Fibroblast of skin of left biceps (primary cell): ENCODE results near the gene ACVR2B.

Source experiments
- DNase-seq, 2 experiments: peaks; one replicate each; pipeline ENCODE4 v3.0.0-alpha.2; 2013; ENCODE audit warnings: low read depth in 2 of 2

Gene ACVR2B

GRCh38 chr3:38458796-38459498, 5.3 kb downstream of the ACVR2B start:
- DNase-seq = no peak

DNA sequence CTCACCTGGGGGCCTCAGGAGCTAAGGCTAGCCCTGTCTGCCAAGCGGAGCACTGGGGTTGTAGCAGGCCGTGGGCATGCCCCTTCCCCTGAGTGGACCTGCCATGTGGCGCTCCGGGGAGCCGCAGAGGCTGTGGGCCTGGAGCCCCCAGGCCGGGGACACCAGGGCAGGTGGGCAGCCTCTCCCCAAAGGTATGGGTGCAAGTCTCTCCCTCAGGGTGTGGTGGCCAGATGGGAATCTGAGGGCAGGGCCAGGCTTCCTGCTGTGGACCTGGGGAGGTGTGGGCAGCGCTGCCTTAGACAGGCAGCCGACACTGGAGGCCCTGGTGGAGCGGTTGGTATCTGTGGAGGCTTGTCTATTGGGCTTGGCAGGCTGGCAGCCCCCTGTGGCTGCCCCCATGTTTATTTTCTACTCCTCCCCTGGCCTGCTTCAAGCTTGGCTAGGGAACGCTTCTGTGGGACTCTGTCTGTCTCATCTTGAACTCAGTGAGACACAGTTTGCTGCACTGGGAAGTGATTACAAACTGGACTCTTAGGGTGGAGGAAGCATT, 5.9 kb downstream of the ACVR2B start:
- no peak for DNase-seq

DNA sequence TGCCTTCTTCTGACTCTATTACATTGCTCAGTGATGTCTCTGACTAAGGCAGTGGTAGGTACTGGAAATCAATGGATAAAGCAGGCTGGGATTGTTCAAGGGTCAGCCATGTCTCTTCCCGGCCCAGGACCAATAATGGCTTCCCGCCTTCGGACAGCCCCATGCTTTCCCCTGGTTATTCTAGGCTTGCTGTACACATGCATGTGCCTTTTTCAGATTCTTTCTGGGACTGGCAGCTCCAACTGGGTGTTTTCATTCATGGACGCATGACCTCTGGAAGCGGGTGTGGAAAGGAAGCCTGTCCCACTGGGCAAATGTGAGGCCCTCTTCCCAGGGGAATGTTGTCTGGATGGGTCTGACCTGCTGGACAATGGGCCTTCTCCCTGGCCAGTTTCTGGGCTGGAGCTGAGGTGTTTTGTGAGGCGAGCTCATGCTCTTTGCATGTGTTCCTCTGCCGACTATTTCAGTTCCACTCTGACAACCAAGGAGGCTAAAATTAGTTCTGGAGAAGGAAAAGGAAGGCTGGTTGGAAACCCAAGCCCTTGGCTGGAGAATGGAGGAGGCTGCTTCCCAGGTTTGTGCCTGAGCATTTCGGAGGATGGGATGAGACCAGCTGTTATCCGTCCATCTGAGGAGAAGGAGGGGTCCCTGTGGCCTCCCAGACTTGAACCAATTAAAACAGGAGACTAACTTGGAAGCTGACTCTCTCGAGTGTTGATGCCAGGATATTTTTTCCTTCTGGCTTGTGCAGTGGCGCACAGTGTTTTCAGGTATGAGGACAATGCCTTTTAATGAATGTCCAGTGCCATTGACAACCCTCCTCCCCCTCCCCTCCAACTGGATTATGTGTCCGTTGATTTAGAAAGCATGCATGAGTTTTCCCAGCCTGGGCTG, 6.9 kb downstream of the ACVR2B start:
- no peak for DNase-seq

DNA sequence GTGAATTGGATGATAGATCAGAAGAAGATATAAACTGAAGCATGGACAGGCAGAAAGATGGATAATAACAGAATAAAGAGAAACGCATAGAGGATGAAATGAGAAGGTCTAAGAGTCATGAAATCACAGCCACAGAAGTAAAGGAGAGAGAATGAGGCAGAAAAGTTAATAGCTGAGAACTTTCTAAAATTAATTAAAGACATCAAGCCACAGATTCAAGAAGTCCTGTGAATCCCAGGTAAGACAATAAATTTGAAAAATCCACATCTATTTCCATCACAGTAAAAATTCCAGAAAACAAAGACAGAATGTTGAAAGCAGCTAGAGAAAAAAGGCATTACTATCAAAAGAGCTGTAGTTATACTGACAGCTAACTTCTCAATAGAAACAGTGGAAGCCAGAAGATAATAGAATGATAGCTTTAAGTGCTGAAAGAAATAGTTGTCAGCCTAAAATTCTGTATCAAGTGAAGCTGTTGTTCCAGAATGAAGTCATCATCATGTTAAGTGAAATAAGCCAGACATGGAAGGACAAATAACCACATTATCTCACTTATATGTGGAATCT, 12.0 kb downstream of the ACVR2B start:
- no peak for DNase-seq

DNA sequence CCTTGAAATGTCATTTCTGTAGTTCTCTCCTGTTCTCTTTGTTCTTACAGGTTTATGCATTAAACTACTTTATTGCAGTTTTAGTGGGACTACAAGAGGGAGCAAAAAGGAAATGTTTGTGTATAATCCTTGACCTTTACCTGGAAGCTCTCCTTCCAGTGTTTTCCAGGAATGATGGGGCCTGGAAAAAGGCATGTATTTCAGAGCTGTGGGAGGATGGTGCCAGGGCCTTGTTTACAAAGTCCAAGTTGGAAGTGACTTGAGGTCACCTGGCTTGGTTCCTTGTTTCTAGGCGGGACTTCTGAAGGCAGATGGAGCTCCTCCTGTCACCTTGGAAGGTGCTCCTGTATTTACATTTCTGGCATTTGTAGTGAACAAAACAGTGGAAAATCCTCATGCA, 15.1 kb downstream of the ACVR2B start:
- DNase-seq = no peak

DNA sequence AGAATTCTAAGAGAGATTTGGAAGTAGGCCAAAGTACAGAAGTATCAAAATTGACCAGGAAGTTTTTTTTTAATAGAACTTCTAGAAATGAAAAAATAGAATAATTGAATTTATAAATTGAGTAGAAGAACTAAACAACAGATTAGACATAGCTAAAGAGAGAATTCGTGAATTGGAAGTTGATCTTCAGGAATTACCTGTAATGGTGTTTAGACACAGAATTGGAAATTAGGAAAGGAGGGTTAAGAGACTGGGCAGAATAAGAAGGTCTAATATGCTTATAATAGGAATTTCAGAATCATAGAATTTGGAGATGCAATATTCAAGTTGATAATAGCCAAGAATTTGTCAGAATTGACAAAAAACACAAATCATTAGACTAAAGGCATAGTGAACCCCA, 16.2 kb downstream of the ACVR2B start:
- DNase-seq = no peak

DNA sequence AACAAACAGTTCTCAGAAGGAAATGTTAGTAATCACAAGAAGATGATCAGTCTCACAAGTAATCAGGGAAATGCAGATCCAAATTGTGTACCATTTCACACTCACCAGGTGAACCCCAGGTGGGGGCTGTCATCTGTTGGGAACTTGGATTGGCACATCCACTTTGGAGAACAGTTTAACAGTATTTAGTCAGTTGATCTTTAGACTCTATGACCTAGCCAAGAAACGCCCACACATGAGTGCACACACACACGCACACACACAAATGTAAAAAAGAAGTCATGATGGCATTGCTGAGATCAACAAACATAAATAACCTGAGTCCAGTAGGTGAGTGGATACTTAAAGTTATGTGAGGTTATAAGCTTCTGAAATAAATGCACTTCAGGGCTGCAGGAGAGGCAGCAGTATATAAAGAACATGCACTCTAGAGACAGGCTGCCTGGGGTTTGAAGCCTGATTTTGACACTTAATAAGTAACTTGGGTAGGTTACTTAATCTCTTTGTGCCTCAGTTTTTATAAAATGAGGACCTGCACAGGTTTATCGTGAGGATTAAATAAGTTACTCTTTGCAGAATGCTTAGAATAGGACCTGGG, 17.7 kb downstream of the ACVR2B start:
- DNase-seq = no peak

GRCh38 chr3:38472342-38472741, 18.7 kb downstream of the ACVR2B start:
- DNase-seq = no peak

DNA sequence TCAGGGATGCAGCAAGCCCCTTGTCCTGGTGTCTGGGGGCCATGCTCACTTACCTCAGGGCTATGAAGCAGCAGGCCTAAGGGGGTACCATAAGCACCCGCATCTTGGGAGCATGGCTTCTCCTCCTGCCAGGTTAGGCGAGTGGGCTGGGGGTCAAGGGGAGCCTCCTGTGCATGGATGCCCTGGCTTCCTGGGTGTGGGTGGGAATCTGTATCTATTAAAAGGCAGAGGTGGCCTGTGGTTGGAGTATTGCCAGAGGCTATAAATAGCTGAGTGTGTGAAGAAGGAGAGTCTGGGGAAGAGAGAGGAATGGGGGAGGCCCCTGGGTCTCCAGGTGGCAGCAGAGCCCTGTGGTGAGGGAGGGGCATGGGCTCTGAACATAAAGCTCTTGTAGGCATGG, 19.5 kb downstream of the ACVR2B start:
- DNase-seq = no peak

DNA sequence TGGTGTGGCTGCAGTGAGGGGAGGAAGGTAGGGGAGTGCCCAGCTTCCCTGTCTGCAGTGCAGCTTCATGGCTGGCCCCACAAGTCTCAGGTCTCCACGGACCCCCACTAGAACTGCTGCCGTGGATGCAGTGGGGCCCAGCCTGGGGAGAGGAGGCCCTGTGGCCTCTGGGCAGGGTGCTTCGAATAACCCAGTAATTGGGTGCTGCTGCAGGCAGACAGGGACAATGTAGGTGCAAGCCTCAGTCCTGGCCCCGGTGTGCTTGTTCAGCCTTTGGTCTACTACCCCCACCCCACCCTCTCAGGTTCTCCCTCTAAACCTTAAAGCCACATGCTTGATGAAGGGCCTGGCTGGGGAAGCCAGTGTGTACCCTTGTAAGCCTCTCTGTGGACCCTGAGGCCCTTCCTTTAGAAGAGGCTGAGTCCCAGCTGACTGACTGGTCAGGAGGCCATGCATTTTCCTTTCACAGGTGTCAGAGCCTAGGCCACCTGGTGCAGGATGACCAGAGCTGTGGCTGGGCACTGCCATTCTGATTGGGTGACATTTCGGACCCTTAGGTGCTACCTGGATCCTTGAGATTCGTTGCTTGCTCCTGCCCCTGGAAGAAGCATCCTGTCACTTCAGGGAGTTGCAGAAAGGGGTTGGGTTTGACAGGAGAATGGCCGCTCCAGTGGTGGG, 21.4 kb downstream of the ACVR2B start:
- DNase-seq = no peak

DNA sequence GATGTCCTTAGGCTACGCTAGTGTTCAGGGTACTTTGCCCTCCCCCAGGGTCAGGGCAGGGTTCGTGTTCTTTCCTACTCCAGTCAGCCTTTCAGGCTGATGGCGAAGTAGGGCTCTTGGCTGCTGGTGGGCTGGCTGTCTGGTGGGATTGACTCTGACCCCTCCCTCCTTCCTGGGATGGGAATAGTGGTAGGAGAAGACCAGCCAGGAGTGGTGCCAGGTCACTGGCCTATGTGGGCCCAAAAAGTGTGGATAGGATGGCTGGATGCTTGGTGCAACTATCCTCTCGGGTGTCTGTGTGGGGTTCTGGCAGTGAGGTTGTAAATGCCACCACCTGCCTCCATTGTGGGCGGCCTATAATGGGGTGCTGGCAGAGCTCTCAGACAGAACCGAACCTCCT, 22.0 kb downstream of the ACVR2B start:
- no peak for DNase-seq

DNA sequence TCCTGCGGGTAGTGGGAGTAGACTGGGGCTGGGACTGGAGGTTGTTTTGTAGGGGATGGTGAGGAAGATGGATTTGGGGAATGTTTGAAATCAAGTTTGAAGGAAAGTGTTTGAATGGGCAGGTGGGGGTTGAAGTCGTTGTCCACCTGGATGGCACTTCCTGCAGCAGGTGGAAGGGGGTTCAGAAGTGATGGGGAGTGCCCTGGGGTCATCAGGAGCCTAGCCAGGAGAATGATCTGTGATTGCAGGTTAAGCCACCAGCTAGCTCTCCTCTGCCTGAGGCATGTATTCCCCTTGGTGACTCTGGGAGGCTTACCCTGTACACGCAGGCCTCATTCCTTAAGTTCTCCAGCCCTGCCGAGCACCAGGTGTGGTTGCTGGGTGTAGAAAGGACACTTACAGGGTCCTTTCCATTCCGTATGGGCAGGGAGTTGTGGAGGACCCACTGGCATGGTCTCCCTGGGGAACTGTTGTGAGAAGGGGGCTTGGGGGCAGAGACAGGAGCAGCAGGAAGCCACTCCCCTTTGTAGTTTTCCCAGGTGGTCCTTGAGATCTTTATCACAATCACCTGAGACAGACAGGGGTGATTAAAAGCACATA, 22.6 kb downstream of the ACVR2B start:
- no peak for DNase-seq

- no peak for DNase-seq
These were observed 23.5 kb downstream of the ACVR2B start for GRCh38 chr3:38477057-38477820.

- DNase-seq = no peak
These were observed 24.3 kb downstream of the ACVR2B start for GRCh38 chr3:38477839-38478450.

- DNase-seq = no peak
These were observed 25.2 kb downstream of the ACVR2B start for GRCh38 chr3:38478901-38479300.

DNA sequence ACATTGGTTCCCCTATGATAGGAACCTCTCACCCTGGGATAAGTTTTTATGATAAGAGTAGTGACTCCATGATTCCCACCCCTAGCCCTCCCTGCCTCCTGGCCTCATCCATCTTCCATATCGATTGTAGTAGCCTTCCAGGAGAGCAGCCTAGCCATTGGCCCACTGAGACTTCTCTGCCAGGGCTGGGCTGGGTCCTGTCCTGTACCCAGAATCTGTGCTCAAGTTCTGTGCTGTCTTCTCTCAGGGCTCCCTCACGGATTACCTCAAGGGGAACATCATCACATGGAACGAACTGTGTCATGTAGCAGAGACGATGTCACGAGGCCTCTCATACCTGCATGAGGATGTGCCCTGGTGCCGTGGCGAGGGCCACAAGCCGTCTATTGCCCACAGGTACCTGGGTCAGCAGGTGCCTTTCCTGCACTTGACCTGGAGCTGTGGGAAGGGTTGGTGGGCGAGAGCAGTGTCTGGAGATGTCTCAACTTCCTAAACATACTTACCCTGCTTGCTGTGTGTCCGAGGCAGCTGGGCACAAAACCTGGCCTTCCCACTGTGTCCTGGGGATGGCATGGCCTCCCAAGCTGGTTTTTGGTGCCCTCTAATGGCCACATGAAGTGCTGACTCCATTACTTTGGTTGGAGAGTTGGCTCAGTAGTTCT, 25.9 kb downstream of the ACVR2B start:
- no peak for DNase-seq

GRCh38 chr3:38480093-38480445, 26.4 kb downstream of the ACVR2B start:
- no peak for DNase-seq

GRCh38 chr3:38480930-38481329, 27.2 kb downstream of the ACVR2B start:
- no peak for DNase-seq

DNA sequence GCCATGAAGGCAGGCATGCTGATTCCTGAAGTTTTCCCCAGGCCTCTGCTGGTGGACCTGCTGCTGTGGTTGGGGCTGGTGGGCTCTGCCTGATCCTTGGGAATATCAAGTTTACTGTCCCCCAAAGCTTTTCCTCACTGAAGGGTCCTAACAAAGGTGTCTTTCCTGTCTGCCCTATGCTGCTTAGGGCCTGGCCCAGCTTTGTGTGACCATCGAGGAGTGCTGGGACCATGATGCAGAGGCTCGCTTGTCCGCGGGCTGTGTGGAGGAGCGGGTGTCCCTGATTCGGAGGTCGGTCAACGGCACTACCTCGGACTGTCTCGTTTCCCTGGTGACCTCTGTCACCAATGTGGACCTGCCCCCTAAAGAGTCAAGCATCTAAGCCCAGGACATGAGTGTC, 29.3 kb downstream of the ACVR2B start:
- no peak for DNase-seq

DNA sequence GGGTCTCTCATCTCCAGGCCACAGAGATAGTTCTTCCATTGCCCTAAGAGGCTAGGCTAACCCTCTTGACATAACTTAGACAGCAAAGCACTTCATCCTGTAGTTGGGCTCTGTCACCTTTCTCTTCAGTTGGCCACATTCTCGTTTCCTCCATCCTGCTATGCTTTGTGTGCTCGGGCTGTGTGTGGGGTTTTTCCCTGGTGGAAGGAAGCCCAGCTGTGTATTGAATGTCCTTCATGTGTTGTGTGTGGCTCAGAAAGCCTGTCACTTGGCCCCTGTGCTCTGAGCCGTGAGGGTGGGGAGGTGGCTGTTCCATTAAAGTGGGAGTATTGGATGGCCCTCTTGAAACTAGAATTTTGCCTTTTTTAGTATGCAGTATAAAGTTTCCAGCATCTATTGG, 33.6 kb downstream of the ACVR2B start:
- DNase-seq = no peak
